ENCODE data around the gene TSC22D1.

- TF ChIP-seq CTCF (conservative IDR thresholded peaks at IDR 0.05; ENCODE audit: low read depth, low read length), result no peak
- TF ChIP-seq EZH2 (IDR thresholded peaks at IDR 0.05; ENCODE audit: low read length, unreplicated experiment), result no peak
- no peak for TF ChIP-seq EZH2phosphoT487 (IDR thresholded peaks at IDR 0.05; ENCODE audit: borderline replicate concordance, low read length)
Observed at GRCh38 chr13:44618326-44618725, 42.2 kb upstream of the TSC22D1 start.
